GM10248 (cell line): ENCODE measurements around the gene IL17RE.
"Not testable (repeated sequence)": the region's sequence is repeated elsewhere in the genome, so short reads cannot be mapped to it uniquely, and the experiment has no call there.

Experiments used
- CTCF ChIA-PET: fragments of 300-600 bp; sonication (Branson Sonifier 250); formaldehyde crosslinking; extraction: SDS; loops from one replicate; lab custom pipeline; 2021; ENCODE audit warnings: antibody characterized with exemption; lab: Yijun Ruan, JAX
- POLR2A ChIA-PET: fragments of 350-650 bp; sonication (Branson Sonifier 250); formaldehyde crosslinking; extraction: SDS; loops from one replicate; lab custom pipeline; 2020; ENCODE audit warnings: antibody characterized with exemption; lab: Yijun Ruan, JAX
- DNase-seq: peaks from one replicate; pipeline ENCODE4 v3.0.0; 2012; ENCODE audit errors: extremely low spot score
- CTCF ChIP-seq: IDR thresholded peaks from 2 replicates; pipeline ENCODE4 v1.5.1; 2012; ENCODE audit warnings: mild to moderate bottlenecking, low read depth; ENCODE audit errors: extremely low read depth, missing control alignments, control extremely low read depth

The IL17RE gene

GRCh38 chr3:9937486-9938238 is 35.0 kb downstream of the IL17RE start:
- ChIA-PET POLR2A (no interaction called here), CTCF (no interaction called here)
- TF ChIP-seq CTCF = no peak
- no peak for DNase-seq

DNA sequence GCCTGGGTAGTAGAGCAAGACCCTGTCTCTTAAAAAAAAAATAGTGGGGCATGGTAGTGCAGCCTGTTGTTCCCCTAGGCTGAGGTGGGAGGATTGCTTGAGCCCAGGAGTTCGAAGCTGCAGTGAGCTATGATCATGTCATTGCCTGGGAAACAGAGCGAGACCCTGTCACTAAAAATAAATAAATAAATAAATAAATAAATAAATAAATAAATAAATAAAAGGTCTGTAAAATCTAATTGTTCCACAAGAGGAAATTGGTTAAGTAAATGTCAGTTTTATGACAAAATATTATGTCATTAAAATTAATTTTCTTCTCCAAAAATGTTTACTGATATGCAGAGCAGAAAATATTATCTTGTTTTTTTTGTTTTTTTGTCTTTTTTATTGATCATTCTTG is 36.3 kb downstream of the IL17RE start:
- DNase-seq = no peak
- TF ChIP-seq CTCF = no peak
- POLR2A ChIA-PET = interaction anchor here (0.7 kb wide), 1 partner anchor 8 kb away, joined by 3 read pairs; no protein-coding TSS in a partner anchor
- CTCF ChIA-PET = no interaction called here

DNA sequence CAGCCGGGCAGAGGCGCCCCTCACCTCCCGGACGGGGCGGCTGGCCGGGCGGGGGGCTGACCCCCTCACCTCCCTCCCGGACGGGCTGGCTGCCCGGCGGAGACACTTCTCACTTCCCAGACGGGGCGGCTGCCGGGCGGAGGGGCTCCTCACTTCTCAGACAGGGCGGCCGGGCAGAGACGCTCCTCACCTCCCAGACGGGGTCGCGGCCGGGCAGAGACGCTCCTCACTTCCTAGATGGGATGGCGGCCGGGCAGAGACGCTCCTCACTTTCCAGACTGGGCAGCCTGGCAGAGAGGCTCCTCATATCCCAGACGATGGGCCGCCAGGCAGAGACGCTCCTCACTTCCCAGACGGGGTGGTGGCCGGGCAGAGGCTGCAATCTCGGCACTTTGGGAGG is 37.3 kb downstream of the IL17RE start:
- DNase-seq, POLR2A ChIA-PET, CTCF ChIA-PET: not testable (repeated sequence)

DNA sequence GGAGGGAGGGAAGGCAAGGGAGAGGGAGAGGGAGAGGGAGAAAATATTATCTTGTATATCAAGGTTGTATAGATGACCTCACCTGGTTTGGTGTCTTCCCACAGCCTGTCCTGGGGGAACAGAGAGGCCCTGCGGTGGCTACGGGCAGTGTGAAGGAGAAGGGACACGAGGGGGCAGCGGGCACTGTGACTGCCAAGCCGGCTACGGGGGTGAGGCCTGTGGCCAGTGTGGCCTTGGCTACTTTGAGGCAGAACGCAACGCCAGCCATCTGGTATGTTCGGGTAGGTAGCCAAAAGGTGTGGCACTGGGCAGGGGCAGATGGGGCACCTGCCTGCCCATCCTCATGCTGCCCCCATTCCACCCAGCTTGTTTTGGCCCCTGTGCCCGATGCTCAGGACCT is 38.1 kb downstream of the IL17RE start:
- CTCF ChIA-PET = no interaction called here
- no peak for TF ChIP-seq CTCF
- no peak for DNase-seq
- POLR2A ChIA-PET = no interaction called here

DNA sequence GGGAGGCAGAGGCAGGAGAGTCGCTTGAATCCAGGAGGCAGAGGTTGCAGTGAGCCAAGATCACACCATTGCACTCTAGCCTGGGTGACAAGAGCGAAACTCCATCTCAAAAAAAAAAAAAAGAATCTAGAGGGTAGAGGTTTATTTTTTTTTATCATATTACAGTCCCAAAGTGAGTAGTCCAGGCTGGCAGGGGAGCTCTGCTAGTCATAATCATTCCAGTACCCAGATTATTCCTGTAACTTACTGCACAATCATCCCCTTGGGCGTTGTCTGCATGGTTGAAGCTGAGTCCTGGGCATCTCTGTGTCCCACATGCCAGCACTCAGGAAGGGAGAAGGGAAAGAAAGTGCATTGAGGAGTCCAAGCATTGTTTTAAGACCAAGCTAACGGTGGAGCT is 39.5 kb downstream of the IL17RE start:
- no peak for TF ChIP-seq CTCF
- POLR2A ChIA-PET = interaction anchor here (0.7 to 2.0 kb wide), 2 partner anchors 9 to 303 kb away, joined by 3 to 10 read pairs; partner anchors contain the start of gene CRELD1
- CTCF ChIA-PET = interaction anchor here (1.4 kb wide), 1 partner anchor 9 kb away, joined by 6 read pairs; no protein-coding TSS in a partner anchor
- no peak for DNase-seq

DNA sequence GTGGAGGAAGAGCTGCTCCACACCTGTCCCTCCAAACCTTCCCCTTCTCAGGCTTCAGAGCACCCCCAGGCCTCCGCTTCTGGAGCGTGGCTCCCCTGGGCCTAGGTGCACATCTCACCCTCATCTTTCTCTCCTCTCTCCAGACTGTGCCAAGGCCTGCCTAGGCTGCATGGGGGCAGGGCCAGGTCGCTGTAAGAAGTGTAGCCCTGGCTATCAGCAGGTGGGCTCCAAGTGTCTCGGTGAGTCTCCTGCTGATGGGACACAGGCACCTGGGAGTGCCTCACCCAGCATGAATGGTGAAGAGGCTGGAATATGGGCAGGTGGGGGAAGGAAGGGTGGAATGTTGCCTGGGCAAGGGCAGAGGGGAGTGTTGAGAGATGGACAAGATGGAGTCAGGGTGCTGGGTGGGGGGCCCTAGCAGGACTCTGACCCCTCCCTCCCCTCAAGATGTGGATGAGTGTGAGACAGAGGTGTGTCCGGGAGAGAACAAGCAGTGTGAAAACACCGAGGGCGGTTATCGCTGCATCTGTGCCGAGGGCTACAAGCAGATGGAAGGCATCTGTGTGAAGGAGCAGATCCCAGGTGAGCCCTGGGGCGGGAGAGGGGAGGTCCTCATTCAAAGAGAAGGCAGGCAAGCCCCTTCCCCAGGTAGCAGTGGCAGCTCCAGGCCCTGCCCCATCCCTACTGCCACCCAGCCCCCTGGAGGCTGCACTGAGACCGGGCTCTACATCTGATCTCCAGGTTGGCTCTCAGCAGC is 40.5 kb downstream of the IL17RE start:
- ChIA-PET CTCF (interaction anchor here (0.6 to 1.8 kb wide), 3 partner anchors 9 to 10 kb away, joined by 3 to 7 read pairs (median 6); partner anchors contain the start of gene CRELD1), POLR2A (interaction anchor here (0.5 to 2.0 kb wide), 2 partner anchors 10 to 73 kb away, joined by 5 to 10 read pairs; partner anchors contain the start of gene CRELD1)
- no peak for DNase-seq
- no peak for TF ChIP-seq CTCF

GRCh38 chr3:9944271-9944670 is 41.6 kb downstream of the IL17RE start:
- POLR2A ChIA-PET = interaction anchor here (0.6 kb wide), 1 partner anchor 32 kb away, joined by 4 read pairs; no protein-coding TSS in a partner anchor
- CTCF ChIA-PET = interaction anchor here (1.1 to 1.8 kb wide), 3 partner anchors 9 to 15 kb away, joined by 3 to 7 read pairs (median 3); partner anchors contain the start of gene CRELD1
- no peak for TF ChIP-seq CTCF
- DNase-seq = no peak
